8988T (cell line): ENCODE measurements around the gene ARAP3.
"Not testable (repeated sequence)": the region's sequence is repeated elsewhere in the genome, so short reads cannot be mapped to it uniquely, and the experiment has no call there.

Experiments used
- DNase-seq: peaks from one replicate; pipeline ENCODE4 v3.0.0; 2011

Gene ARAP3

GRCh38 chr5:141611289-141611688 lies 70.7 kb downstream of the ARAP3 start:
- no peak for DNase-seq

- DNase-seq = not testable (repeated sequence)
Measured at GRCh38 chr5:141609921-141610320, 72.1 kb downstream of the ARAP3 start.

- DNase-seq = no peak
Measured at GRCh38 chr5:141609044-141609443, 73.0 kb downstream of the ARAP3 start.

GRCh38 chr5:141608557-141608956 lies 73.5 kb downstream of the ARAP3 start:
- DNase-seq = no peak

GRCh38 chr5:141608046-141608445 lies 74.0 kb downstream of the ARAP3 start:
- DNase-seq = no peak

GRCh38 chr5:141605523-141606277 lies 76.3 kb downstream of the ARAP3 start:
- DNase-seq = no peak

GRCh38 chr5:141603923-141604717 lies 77.9 kb downstream of the ARAP3 start:
- DNase-seq = peak; percentile 24
